ENCODE measurements around the gene ARHGEF37.
"Not testable (repeated sequence)": the region's sequence is repeated elsewhere in the genome, so short reads cannot be mapped to it uniquely, and the experiment has no call there.

Gene ARHGEF37, protein sequence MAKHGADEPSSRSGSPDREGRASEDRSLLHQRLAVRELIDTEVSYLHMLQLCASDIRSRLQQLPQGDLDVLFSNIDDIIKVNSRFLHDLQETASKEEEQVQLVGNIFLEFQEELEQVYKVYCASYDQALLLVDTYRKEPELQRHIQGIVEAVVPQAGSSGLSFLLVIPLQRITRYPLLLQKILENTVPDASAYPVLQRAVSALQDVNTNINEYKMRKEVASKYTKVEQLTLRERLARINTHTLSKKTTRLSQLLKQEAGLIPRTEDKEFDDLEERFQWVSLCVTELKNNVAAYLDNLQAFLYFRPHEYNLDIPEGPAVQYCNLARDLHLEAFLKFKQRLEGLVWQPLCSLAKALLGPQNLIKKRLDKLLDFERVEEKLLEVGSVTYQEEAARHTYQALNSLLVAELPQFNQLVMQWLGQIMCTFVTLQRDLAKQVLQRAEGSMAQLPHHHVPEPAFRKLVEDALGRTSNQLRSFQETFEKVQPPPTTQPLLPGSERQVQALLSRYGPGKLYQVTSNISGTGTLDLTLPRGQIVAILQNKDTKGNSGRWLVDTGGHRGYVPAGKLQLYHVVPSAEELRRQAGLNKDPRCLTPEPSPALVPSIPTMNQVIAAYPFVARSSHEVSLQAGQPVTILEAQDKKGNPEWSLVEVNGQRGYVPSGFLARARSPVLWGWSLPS

DNA sequence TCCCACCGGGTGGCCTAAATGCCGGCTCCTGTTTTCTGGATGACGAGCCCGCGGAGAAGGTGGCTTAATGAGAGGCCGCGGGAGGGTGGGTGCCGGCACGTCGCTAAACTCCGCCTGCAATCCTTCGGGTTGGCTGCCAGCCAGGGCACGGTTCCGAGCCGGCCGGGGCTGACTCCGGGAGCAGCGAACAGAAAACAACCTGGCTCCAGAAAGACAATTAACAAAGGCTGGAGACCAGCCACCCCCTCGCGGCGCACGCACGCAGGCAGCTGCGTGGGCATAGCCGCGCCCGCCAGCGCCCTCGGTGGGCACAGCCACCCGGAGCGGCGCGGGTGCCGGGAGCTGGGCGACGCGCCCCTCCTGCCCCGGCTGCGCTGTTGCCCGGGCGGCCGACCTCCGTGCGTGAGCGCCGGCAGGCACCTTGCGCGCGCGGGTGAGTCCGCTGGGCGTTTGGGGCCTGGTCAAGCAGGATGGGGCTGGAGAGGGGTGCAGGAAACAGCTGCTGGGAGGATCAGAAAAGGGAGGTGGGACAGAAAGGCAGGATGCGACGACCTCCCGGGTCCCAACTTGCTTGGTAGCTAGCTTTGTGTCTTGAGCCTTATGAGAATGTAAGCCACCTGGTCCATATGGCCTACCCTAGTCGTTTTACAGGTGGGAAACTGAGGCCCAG is at the start of gene ARHGEF37:
Gene ARHGEF37, plus strand, starts transcription at position 307 of the 670 bp plus-strand sequence. CDS start 16,272 bp downstream, outside the sequence.
- no peak for DNase-seq

DNA sequence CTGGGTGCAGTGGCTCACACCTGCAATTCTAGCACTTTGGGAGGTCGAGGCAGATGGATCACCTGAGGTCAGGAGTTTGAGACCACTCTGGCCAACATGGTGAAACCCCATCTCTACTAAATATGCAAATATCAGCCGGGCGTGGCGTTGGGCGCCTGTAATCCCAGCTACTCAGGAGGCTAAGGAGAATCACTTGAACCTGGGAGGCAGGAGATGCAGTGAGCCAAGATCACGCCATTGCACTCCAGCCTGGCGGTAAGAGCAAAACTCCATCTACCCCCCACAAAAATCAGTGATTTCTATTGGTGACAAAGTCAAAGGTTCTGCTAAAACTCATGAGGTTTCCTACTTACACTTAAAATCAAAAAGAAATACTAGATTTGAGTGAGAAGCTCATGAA is 48.9 kb upstream of the ARHGEF37 start:
- DNase-seq = no peak

DNA sequence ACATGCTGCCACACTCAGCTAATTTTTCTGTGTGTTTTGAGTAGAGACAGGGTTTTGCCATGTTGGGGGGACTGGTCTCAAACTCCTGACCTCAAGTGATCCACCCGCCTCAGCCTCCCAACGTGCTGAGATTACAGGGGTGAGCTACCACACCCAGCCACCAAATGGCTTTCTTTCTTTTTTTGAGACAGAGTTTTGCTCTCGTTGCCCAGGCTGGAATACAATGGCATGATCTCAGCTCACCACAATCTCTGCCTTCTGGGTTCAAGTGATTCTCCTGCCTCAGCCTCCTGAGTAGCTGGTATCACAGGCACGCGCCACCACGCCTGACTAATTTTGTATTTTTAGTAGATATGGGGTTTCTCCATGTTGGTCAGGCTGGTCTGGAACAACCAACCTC is 45.5 kb upstream of the ARHGEF37 start:
- DNase-seq = not testable (repeated sequence)

DNA sequence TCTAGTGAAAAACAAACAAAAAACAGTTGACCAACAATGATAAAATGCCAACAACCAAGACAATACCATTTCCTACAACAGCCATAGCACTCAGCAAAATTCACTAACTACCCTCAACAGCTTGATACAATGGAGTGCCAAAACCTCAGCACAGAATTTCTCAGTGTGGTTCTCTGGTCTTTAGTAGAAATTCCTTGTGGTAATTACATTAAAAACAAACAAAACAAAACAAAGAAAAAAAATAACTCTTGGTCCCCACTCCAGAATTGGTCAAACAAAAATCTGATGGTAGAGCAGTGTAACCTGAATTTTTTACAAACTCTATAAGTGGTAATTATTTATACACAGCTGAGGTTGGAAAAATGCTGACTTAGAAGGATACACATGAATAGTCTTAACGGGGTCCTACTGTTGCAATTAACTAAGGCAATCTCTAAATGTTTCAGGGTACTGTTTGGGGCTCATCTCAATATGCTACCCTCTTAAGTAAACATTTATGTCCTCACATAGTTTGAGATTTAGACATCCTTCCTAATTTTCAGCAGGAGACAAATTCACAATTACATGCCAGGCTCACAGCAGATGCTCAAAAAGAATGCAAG is 43.8 kb upstream of the ARHGEF37 start:
- DNase-seq = no peak

DNA sequence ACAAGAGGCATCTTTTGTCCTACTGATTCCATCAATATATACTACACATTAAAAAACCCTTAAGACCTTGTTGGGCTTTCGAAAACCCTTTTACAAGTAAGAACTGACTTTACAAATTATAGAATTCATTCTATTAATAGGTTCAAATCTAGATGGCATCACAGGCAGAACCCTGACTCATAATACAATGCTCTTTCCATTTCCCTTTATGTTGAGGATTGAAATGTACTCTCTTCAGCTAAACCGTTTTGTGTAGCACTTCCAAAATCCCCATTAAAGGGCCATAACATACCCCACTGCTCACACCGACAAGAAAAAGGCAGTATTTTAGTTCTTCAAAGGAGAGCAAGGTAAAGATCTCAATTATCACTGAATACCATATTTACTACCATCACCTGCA is 41.2 kb upstream of the ARHGEF37 start:
- no peak for DNase-seq

DNA sequence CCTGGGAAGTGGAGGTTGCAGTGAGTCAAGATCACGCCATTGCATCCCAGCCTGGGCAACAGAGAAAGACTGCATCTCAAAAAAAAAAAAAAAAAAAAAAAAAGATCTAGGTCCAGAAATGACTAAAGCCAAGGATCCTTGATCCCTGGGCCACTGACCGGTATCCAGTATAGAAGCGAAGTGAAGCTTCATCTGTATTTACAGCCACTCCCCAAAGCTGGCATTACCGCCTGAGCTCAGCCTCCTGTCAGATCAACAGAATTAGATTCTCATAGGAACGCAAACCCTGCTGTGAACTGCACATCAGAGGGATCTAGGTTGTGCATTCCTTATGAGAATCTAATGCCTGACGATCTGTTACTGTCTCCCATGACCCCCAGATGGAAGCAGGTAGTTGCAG is 39.4 kb upstream of the ARHGEF37 start:
- no peak for DNase-seq

DNA sequence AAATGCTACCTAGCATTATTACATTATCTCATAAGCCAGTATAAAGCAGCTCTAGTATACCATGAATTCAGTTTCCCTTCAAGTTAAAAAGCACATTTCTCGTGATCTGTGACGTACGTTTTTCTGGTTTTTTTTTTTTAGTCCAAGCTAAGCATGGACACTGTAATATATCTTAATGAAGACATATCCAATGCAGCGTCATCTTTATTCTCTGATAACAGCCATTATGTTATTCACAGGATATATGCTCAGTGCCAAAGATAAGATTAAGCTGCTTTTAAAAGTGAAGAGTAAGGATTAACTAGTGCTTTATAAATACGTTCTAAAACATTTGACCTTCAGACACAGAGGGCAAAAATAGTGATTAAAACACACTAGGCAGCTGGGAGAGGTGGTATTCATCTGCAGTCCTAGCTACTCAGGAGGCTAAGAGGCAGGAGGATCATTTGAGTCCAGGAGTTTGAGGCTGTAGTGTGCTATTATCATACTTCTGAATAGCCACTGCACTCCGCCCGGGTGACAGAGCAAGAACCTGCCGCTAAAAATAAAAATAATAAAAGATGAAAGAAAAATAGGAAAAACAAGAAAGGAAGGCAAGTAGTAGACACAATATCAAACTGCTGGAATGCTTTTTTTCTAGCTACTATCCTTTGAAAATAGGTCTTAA is 37.8 kb upstream of the ARHGEF37 start:
- DNase-seq = no peak

DNA sequence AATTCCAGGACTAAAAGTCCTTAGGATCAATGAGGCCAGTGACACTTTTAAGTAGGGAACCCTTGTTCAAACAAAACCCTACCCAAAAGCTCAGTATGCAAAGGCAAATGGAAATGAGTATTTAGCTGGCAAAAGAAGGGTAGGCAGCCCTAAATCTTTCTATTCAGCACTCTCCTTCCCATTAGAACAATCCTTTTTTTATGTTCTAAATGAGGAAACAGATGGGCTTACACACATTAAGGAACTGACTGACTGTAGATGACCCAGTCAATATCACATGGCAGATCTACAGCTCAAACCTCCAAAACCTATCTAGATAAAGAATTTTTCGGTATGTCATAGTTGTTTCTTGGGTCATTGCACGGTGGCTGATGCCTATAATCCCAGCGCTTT is 37.3 kb upstream of the ARHGEF37 start:
- DNase-seq = no peak

DNA sequence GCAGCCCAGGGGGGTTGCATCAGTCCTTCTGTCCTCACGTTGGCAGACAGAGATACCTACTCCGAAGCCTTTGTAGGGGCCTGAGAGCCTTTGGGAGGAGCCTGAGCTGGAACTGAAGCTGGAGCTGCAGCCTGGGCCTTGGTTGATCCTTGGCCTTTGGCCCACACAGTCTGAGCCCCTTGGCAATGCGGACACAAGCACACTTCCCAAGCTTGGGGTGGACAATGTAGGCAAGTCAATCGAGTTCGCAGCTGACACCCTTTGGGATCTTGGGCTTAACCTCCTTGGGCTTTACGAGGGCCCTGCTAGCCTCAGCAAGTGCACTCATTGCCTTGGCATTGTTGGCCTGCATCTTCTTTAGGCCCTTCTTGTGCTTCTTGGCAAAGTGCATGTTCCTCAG is 36.0 kb upstream of the ARHGEF37 start:
- DNase-seq = no peak

DNA sequence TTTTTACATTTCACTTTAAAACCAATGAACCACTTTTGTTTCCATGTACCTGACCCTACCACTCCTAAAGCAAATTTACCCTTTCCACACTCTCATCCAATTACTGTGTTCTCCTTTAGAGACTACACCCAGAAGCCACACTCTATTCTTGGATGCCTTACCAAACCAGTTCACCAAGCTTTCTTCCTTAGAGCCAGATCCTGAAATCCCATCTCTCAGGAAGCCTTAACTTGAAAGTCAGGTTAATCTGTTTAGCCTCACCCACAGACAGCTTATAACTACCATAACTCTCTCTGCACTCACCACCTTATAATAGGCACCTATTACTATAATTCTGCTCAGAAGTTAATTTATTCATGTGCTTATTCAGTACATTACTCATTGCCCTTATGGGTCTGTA is 34.3 kb upstream of the ARHGEF37 start:
- no peak for DNase-seq

DNA sequence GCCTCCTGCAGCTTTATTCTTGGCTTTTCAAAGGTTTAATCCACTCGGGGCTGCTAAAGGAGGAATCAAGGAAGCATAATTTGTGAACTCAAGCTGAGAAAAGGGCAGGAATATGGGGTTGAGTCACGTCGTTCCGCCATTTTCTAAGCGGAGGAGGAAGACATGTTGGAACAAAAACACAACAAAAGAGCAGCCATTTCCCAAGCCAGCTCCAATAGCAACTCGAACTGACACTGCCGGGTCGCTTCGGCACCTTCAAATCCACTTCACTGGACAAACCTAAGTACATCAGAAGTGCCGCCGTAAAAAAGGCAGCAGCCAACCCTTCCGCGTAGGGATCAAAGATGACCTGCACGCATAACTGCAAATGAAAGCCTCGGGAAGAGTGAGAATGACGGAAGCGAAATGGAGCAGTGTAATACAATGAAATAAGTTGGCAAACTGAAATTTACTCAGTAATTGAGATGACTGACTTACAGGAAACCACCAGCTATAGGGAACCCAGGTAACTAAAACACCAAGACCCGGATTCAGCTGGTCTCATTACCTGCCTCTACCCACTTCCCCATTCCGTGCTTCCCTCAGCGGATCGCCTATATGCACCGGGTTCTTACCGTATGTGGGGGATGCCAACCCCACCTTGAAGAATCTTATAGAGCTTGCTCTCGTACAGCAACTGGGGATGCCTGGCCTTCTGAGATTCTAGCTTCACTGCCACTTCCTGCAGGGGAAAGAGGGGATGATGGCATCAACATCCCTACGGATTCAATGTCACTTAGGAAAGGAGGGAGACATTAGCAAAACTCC is 31.6 kb upstream of the ARHGEF37 start:
- no peak for DNase-seq

DNA sequence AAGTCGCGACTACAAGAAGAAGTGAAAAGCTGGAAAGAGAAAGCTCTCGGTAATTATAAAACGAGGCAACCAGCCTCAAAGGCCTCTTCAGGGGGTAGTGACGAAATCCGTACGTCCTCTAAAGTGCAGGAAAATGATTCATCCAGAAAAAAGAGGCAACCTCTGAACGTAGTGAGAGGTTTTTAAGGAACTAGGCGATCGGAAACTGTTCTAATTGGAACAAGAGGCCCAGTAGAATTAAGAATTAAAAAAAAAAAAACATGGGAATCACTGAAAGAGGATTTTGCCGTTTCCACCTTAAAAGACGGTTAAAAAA is 31.1 kb upstream of the ARHGEF37 start:
- DNase-seq = no peak

DNA sequence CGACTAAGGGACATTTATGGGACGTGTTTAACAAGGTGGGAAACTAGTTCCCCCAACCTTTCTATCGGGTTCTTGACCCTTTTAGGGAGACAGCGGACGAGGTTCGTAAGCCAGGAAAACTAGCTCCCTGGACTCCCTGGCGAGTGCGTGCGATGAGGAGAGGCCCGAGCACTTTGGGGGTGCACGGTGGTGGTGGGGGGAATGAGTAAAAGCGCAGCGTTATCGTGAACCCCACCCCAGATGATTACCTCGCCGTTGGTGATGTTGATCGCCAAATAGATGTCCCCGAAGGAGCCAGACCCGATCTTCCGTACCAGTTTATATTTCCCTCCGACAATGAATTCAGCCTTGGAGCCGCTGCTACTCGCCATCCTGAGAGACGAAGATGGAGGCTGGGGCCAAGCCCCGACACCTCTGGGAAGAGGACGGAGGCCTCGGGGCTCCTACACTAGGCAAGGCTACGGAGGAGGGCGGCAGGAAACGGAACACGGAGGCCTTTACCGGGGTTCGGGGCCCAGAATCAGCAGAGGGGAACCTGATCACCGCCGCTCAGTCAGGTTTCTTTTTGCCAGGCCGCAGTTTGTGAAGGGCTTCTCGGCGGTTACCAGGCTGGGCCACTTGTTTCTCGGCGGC is 30.6 kb upstream of the ARHGEF37 start:
- no peak for DNase-seq

DNA sequence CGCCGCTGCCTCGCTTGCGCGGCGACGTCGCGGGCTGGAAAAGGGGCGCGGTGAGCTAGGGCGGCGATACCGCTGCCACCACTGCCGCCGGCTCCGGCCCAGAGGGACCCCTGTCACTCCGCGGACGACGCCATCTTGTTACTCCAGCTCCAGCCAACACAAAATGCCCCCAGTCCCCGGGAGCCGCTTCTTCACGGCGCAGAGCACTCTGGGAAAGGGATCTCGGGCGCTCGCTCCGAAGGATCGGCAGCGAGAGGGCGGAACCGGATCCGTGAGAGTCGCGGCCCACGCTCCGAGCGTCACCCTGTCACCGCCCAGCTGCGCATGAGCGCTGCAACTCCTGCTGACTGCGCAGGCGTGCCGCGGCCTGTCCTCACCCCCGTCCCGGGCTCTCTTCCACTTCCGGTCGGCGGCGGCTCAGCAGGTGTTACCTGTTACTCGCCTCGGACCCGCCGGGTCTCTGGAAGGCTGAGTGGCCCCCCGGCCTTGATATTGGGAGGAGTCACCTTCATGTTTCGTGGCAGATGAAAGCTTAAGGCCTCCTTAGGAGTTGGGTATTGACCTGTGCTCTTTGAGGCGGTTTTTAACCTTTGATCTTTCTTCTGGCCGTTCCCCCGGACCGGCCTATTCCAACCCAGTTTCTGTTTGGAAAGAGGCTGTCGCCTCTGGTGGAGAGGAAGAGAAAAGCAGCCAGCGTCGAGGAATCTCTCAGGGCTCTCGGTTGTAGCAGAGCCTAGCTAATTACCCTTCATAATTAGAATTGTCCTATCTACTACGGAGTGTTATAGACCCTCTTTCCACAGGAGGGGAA is 29.9 kb upstream of the ARHGEF37 start, which contains the start of gene CSNK1A1:
Gene CSNK1A1, minus strand, starts transcription at position 213 of the 811 bp plus-strand sequence. CDS start 475 bp downstream, outside the sequence.
- peak; percentile 91 for DNase-seq

DNA sequence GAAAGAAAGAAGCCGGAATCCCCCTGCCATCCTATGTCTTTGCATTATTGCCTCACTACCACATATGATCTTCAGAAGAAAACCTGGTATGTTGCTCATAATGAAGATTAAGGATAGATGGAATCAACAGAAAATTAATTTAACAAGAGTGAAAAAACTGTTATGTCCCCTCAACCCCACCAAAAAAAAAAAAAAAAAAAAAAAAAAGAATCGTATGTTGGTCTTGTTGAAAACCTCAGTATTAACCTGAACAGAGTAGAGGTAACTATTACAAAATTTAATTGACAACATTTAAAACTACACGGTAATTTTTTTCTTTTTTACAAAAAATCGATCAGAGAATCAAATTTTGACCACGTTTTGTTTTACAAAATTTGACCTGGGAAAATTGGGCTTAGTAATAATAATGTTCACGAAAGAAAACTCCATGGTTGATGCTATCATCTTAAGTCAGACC is 29.2 kb upstream of the ARHGEF37 start:
- no peak for DNase-seq

DNA sequence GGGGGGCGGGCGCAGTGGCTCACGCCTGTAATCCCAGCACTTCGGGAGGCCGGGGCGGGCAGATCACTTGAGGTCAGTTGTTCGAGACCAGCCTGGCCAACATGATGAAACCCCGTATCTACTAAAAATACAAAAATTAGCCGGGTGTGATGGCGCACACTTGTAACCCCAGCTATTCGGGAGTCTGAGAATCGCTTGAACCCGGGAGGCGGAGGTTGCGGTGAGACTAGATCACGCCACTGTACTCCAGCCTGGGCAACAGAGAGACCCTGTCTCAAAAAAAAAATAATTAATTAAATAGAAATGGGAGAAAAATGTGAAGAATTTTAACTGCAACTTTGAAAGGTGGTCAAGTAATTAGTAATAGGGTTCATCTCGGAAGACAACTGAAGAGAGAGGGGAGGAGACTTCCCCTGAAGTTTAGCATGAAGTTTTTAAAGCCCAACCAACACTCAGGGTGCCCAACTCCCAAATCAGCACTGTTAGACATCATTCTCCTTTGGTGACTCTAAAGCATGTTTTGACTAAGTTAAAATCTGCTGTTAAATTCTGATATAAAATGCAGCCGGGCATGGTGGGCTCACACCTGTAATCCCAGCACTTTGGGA is 28.6 kb upstream of the ARHGEF37 start:
- DNase-seq = no peak

DNA sequence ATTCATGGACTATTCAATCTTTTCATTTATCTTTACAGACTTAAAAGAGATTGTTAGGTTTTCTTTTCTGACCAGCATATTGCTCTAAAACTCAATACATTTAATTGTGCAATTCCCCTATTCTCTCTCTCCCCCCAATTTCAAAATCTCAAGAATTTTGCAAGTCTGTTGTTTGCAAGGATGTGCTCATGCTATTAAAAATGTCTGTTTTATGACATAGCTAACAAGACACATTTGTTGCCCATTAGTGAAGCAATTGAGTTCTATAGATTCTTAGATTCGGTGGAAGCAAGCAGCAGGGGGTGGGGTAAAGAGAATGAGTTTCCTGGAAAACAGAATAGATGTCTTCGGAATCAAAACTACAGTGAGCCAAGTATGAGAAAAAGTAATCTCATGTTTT is 21.6 kb upstream of the ARHGEF37 start:
- no peak for DNase-seq

DNA sequence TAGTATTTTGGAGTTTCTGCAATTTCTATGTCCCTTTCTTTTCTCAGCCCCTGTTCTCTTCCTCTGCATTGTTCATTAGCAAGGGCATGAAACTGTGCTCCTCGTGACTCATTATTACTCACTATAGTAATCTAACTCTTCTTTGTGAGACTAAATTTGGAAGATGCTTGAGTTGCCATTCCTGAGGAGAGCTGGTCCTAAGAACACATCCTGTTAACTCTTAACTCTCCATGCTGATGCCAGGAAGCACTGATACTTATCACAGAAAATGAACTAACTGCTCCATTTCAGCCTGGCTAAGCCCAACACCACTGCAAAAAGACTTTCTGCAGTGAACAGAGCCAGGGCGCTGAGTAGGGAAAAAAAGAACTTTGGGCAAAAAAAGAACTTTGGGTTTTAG is 19.4 kb upstream of the ARHGEF37 start:
- no peak for DNase-seq

DNA sequence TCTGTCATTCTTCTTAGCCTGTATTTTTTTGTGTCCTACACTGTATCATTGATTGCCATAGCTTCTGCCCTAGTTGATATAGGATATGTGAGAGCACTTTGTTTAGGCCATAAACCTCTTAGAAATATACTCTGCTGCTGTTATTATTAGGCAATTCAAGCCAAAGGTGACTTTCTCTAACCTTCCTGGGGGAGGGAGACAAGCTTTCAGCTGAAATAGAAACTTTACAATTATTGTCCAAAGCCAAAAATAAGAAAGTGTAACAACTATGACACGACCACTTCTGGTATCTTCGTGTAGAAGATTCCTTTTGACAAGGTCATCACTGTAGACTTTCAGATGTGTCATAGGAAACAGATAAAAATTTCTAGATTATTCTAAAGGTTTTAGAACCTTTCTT is 17.8 kb upstream of the ARHGEF37 start:
- no peak for DNase-seq

DNA sequence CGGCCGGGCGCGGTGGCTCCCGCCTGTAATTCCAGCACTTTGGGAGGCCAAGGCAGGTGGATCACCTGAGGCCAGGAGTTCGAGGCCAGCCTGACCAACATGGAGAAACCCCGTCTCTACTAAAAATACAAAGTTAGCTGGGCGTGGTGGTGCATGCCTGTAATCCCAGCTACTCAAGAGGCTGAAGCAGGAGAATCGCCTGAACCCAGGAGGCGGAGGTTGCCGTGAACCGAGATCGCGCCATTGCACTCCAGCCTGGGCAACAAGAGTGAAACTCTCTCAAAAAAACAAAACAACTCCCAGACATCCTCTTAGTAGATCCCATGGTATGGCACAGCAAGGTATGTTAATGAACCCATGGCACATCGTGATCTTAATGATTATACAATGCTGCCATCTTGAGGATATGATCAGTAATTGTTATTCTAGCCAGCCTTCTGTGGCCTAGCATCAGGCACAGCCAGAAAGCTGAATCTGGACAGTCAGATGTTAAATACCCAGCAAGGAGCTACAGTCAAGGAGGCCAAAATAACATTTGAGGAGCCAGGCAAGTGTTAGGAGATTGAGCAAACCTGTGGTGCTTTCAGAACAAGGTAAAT is 16.7 kb upstream of the ARHGEF37 start:
- DNase-seq = peak; percentile 19

Data from DMS153 (cell line).